GM21717 (cell line): ENCODE results near the gene SPATA21.

Experiments used
- ATAC-seq: cut with Tn5 transposase; IDR thresholded peaks from one replicate; pipeline ENCODE4 v1.9.1; 2021; ENCODE audit warnings: mild to moderate bottlenecking, moderate library complexity; ENCODE audit not compliant: unreplicated experiment

The SPATA21 gene

DNA sequence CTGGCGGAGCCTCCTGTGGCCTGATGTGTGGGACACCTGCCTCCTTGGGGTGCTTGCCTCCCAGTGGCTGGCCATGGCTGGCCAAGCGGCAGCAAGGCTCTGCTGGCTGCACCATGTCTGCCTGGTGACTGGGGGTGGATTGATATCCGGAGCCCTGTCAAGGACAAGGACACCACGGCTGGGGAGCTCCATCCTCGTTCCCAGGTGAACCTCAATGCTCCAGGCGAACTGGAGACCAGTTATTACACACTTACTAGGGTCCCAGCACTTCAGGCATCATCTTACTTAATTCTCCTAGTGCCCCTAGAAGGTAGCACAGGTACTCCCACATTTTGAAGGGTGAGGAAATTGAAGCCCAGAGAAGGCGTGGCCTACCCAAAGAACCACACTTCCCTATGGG, 15.2 kb downstream of the SPATA21 start:
- ATAC-seq: no peak

DNA sequence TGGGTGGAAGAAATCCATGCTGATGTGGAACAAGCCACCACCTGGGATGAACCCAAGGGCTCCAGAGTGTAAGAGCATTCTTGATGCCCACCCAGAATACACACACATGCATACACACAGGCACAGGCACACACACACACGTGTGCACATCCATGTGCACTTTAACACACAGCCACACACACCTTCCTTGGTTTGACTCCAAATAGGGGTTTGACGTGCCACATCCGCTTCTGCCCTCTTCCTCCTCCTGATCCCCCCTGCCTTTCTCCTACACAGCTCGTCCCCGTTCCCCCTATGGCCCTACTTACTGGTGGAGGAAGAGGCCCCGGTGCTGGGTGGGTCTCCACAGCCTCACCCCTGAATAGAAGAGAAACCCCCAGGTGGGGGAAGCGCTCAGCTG, 16.0 kb downstream of the SPATA21 start:
- ATAC-seq: no peak

GRCh38 chr1:16420424-16421118, 16.7 kb downstream of the SPATA21 start:
- ATAC-seq: peak; percentile 82

- no peak for ATAC-seq
Measured at GRCh38 chr1:16418823-16419425, 18.3 kb downstream of the SPATA21 start.

GRCh38 chr1:16413191-16413590, 24.0 kb downstream of the SPATA21 start:
- no peak for ATAC-seq

DNA sequence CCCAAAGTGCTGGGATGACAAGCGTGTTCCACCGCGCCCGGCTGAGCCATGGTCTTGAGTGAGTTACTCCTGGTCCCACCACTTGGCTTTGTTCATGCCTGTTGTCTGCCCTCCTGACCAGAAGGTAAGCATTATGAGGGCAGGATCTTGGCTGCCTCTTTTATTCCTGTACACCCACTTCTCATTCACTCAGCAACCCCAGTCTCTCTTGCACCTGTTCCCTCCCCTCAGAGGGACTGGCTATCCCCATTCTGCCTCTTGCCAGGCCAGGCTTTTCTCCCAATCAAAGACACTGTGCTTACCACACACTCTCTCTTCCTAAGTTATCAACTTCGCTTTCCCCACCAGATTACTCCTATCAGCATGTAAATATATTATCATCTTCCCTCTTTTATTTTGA, 26.4 kb downstream of the SPATA21 start:
- ATAC-seq: no peak

GRCh38 chr1:16409536-16410152, 27.6 kb downstream of the SPATA21 start:
- no peak for ATAC-seq

DNA sequence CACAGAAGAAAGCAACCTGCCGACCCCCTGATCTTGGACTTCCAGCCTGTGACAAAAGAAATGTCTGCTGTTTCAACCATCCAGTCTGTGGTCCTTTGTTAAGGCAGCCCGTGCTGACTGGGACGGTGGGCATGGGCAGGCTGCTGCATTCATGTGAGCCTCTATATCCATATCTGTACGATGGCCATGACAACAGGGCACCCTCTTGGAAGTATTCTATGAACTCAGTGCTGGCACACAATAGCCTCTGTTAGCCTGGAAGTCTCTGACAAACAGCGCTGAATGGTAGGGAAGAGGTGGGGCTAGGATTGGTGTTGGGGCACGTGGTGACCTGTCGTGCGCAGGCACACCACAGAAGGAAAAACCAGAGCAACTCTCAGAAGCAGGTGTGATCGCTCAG, 30.4 kb downstream of the SPATA21 start:
- ATAC-seq: no peak

- ATAC-seq: no peak
Measured at GRCh38 chr1:16405441-16405840, 31.8 kb downstream of the SPATA21 start.

- ATAC-seq: no peak
Measured at GRCh38 chr1:16402742-16403141, 34.5 kb downstream of the SPATA21 start.

- ATAC-seq: no peak
Measured at GRCh38 chr1:16398371-16398953, 38.8 kb downstream of the SPATA21 start.

DNA sequence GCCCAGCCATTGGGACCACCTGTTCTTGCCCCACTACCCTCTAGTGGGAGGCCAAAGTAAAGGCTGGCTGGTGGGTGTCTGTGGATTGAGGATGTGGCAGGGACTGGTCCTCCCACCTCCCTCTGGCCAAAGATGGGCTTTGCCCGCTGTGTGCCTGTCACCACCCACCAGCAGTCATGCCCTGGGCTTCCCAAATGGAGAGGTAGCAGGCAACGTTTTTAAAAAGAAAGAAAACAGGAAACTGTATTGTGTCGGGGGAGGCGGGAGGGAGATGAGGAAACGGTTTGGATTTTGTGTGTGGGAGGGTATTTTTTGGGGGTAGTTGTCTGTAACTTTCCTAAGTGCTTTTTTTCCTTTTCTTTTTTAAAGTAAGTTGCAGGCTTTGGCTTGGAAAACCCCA, 40.1 kb downstream of the SPATA21 start:
- no peak for ATAC-seq

GRCh38 chr1:16396591-16396990, 40.6 kb downstream of the SPATA21 start:
- no peak for ATAC-seq

DNA sequence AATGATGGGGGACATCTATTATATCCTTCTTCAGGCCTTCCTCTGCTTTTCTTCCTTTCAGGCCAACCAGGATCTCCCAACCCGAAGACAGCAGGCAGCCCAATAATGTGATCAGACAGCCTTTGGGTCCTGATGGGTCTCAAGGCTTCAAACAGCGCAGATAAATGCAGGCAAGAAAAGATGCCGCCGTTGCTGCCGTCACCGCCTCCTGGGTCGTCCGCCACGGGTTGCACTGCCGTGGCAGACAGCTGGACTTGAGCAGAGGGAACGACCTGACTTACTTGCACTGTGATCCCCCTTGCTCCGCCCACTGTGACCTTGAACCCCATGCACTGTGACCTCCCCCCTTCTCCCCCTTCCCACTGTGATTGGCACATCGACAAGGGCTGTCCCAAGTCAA, 42.2 kb downstream of the SPATA21 start:
- no peak for ATAC-seq

DNA sequence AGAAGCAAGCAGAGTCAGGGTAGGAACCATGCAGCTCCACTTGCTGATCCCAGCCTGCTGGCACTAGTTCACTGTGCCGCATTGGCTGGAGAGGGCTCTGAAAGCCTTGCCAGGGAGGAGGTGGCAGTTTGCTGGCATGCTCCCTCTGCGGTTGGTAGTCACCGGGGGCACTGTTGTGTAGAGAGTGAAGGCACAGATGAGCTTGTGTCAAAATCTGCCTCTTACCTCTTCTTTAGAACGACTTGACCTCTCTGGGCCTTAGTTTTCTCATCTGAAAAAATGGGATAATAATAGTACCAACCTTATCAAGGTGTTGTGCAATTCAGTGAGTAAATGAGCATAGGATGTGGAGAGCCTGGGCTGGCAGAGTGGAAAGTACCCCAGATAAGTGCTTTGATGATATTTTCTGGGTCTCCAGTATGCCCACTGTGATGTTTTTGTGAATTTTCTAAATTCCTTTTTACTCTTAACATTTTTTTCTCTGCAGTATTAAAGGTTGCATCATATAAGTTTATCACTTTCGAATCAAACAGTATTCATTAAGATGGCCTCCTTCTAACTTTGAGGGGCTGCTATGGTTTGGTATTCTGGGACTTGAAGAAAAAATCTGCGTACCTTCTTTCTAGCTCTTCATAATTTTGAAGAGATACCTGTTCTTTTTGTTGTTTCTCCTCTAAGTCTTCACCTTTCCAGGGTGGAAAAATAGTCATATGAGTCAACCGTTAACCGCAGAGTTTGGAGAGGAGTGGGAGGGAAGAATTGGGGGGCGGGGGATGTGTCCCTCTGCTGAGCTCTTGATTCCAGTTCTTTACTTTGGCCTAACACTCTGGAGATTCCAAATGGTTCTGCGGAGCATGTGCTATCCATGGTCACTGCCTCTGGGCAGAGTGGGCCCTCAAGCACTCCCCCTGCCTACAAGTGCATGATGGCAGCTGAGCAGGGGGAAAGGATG, 43.4 kb downstream of the SPATA21 start:
- ATAC-seq: no peak

DNA sequence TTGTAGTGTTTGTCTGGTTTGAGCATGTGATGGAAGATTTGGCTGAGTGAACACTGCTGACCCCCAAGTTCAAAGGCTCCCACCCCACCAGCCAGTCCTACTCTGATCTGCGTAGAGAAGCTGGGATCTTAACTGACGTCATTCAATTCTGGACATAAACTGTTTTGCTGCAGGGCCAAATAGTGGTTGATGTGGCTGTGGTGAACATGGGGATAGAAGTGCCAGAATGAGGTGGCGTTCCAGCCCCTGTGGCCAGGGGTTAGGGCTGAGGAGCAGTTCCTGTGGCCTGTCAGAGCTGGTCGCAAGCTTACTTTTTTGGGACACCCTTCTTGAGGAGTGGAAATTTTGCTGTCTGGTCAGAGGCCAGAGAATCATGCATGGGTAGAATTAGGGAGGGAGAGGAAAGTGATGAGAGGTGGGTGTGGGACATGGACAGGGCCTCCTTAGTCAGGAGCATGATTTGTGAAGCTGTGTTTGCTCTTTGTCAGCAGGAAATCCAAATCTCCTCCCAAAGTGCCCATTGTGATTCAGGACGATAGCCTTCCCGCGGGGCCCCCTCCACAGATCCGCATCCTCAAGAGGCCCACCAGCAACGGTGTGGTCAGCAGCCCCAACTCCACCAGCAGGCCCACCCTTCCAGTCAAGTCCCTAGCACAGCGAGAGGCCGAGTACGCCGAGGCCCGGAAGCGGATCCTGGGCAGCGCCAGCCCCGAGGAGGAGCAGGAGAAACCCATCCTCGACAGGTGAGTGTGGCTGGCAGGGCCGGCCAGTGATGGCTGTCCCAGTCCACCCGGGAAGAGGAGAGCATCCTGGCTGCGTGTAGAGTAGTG, 44.3 kb downstream of the SPATA21 start:
- no peak for ATAC-seq

DNA sequence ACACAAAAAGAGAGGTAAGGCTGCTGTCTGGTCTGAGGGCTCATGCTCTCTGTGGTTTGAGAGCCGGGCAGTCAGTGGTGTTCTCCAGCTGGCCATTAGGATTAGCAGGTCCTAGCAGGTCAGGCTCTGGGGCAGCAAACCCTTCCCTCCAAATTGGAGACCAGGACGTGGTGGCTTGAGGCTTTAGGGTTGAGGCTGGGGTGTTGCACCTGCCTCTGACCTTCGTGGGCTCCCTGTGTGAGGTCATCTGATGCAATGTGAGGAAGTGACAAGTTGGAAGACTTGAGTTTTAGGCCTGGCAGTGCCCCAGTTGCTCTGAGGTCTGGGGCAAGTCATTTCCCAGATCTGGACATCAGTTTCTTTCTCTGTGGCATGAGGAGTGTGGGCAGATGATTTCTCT, 45.8 kb downstream of the SPATA21 start:
- no peak for ATAC-seq

DNA sequence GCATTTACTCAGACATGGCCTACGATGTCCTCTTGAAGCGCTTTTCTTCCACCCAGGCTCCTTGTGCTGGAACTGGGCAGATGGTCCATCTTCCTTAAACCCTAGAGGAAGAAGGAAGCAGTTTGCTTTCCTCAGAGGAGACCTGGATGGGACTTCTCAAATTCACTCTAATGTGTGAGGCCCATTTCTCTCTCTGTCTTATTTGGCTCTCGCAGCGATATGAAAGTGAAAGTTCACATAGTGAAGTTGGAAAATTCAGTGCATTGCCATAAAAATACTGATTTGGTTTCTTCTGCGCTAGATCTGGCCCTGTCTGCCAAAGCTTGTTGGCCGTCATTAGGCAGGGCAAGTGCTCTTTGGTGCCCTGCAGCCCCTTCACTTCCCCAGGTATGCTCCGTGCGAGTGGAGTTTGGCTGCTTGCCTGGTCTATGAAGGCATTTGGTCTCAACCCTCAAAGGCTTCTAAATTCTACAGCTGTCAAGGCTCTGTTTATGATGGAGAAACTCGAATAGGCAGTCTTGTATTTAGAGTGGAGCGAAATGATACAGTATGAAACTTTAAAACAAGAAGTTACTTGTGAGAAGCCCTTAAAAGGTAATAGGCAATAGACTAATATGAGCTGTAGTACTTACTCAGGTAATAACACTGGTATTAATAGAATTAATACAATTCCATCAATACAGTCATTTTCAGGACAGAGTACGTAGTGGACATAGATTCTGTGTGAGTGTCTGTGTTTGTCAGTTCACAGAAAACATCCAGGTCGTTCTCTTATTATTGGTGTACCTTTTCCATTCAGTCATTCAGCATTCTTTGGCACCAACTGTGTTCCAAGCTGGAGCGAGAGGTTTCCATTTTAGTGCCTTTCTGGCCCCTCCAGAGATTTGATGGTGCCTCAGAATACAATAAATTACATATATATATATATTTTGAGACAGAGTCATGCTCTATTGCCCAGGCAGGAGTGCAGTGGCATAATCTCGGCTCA, 49.7 kb downstream of the SPATA21 start:
- no peak for ATAC-seq
